ENCODE measurements around the gene MYH1.

The MYH1 gene

DNA sequence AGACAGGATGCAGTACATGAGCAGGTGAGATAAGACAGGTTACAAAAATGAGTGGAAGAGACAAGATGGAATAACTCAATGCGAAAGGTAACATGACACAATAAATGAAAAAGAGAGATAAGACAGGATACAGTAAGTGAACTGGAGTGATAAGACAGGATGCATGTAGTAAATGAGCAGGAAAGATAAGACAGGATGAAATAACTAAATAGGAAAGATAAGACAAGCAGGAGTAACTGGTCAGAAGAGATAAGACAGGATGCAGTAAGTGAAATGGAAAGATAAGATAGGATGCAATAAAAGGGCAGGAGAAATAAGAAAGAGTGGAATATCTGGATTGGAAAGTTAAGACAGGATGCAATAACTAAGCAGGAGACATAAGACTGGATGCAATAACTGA lies 40.6 kb downstream of the MYH1 start:
- no peak for DNase-seq

DNA sequence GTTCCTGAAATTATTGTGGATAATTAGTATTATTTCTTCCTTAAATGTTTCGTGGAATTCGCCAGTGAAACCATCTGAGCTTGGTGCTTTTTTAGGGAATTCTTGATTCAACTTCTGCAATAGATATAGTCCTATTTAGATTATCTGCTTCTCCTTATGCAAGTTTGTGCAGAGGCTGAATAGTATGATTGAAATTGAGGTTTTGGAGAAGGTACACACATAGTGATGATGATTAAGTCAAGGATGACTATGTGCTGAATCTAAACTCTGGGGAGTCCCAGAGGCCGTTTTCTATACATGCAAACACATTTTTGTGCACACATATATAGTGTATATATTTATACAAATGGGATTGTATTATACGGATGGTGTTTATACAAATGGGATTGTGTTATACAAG lies 43.8 kb downstream of the MYH1 start:
- no peak for DNase-seq

DNA sequence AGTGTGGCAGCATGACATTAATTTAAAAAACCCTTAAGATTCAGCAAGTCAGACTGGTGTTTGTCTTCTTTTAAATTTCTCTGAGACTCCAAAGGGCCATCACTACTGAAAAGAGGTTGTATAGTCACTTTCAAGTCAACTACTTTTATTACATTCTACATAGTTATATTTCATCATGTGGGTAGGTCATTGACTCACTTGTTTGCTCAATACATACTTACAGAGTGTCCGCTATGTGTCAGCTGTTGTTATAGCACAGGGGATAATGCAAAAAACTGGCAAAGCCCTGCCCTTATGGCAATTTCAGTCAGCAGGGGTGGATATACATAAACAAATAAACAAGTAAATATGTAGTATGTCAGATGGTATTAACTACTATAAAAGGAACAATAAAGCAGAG lies 46.5 kb downstream of the MYH1 start:
- DNase-seq: no peak

DNA sequence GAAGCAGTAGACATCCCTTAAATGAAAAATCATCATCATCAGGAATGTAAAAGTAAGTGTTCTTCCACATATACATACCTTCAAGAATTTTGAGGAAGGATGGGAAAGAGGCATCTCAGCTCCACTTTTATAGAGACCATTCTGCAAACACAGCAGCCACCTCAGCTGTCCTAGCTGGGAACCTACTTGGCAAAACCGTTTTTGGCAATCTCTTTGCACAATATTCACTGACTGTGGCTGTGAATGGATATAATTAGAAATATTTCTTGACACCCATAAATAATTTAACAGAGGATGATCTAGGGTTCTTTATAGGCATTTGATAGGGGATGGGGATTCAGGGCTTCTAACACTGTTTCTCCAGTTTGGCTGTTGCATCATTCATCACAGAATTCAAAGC lies 48.9 kb downstream of the MYH1 start, which contains the start of gene MYH4:
Gene MYH4 (minus strand): TSS at position 101 of the 400 bp plus-strand sequence. CDS start 2,814 bp downstream, outside the sequence.
- no peak for DNase-seq

DNA sequence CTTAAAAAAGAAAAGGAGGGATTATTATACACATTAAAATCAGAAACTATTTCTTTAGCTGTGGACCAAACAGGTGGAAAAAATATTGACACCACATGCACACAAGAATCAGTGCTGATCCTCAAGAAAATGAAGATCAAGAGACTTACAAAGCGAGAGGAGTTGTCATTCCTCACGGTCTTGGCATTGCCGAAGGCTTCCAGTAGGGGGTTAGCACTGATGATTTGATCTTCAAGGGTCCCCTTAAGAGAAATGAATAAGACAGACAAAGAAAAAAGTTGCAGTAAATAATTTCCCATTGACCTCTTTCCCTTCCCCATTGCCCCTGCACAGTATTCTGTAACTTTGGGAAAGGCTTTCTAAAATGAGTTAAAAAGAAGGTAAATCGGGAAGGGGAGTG lies 54.9 kb downstream of the MYH1 start:
- no peak for DNase-seq

DNA sequence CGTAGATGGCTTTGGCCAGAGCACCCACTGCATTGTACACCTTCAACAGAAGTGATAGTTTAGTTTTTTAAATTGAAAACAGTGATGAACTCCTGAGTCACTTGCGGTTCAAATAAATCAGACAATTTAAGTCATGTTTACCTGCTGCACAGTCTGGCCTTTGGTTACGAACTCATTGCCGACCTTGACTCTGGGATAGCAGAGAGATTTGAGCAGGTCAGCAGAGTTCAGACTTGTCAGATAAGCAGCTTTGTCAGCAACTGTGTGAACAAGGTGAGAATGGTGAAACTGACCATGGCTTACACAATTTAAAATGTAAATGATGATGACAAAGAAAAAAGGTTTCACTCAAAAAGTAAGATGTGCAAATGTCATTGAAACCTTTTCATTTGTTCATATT lies 58.3 kb downstream of the MYH1 start:
- no peak for DNase-seq

DNA sequence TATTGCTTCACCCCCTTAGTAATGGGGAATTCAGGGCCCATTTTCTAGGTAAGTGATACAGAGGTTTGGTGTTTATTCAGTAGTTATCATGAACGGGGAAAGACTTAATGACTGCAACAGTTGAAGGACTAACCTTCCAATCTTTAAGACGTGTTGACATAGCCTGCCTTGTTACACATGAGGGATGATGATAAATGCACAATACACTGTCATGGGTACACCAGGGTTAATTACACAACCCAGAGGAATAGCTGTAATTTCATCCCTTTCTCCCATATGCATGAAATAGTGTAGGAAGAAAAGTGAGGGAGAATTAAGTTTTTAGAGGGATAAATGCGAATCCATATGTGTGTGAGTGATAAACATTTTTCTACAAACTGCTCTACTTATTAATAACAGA lies 59.6 kb downstream of the MYH1 start:
- no peak for DNase-seq

DNA sequence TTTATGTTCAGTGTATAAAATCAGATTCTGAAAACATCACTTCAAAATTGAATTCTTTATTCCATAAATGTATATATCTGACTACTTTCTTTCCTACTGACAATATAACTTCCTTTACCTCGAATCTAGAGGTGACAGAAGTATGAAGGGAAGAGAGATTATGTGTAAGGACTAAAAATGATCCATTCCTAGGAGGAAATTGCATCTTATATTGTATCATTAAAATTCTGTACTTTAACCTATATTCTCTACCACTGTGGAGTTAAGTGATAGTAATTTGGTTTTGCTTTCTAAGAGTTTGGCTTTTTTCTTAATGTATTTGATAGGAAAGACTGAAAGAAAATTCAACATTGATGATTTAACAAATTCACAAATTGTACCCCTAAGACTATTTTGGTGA lies 60.4 kb downstream of the MYH1 start:
- DNase-seq: no peak

DNA sequence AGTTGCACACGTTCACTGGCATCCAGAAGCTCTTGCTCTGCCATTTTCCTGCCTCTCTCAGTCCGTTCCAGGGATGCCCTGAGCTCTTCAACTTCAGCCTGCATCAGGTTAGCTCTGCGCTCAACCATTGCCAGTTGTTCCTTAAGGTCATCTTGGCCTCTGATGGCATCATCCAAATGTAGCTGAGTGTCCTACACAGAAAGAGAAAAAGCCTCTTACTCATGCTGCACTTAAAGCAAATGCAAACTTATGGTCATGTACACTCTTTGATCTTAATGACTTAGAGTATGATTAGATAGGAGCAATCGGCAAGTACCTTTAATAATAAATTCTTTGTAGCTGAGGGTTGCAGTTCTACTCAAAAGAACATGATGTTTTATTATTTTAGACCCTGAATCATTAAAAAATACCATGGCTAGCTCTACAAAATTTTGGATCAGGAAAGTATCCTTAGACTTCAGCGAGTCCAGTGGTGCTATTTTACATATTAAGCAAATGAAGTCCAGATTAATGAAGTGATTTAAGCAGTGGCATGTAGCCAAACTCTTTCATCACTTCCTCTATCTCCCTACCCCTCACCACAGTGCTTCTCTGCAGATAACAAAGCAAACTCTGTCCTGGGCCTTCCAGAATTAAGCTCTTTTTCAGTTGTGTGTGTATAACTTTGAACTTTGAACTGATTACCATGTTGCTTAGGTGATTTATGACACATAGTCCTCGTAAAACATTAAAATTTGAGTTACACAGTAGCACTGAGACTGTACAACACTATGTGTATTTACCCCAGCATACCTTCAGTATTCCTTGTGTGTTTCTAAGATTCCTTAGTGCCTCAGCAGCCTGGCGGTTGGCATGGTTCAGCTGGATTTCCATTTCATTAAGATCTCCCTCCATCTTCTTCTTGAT lies 71.1 kb downstream of the MYH1 start:
- no peak for DNase-seq

Measured in right forelimb (tissue), 1 donor.